Measurements from ENCODE around the gene USP24. TPM values are rescaled to one million over a fixed set of nuclear protein-coding genes. Genes with fewer than 3 reads are reported as not detected.

Gene USP24
- total RNA-seq, 1 donor from 2014 or later = 32.9 TPM

DNA sequence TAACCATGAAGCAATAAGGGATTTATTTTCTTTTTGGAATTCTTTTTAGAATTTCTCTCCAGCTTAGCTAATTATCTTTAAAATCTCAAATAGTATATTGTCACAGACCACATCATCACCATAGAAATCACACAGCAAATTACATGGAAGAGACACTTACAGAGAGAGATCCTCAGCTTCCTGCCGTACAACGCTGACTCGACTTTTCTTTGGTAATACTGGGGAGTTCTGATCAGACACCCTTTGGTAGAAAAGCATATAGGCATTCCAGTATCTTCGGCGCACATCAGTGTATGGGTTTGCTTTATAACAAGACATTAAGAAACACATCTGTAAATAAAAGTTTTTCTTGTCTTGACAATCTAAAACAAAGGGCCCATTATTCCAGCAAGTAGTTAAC, 120.1 kb downstream of the USP24 start:
- intact Hi-C loops (cut with DNase I) = no loop called here
- DNase-seq = no peak
- ATAC-seq (ENCODE audit: poor library complexity) = no peak

DNA sequence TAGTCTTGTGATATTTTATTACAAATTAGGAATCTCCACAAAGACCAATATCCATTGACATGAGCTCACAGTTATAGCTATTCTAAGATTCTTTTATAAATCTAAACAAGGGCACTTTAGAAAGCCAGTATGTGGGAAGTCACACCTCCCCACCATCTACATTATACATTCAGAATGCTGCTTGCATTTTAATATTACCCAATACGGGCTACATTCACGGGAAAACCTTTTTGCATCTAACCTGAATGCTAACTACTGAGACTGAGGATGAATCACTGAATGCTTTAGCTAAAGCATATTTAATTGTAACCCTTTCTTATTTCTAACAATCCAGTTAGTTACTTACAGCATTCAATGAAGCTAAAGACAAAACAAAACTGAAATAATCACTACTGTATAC, 122.7 kb downstream of the USP24 start:
- intact Hi-C loops (cut with DNase I) = no loop called here
- no peak for DNase-seq
- no peak for ATAC-seq (ENCODE audit: poor library complexity)

DNA sequence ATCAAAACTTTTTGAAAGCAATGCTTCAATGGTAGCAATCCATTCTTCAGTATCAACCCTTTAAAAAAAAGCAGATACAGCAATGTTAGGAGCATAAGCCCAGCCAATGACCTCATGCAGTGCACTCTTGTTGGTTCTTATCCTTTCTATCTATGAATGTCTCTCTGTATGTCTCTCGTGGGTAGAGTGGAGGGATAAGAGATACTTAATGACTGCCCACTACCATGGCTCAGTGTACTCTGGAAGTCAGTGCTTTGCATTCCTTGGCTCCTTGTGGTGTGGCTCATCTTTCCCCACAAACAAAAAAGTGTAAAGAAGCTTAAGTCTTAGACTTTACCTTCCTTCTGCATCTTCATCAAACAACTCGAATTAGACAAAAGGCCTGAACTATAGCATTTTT, 125.5 kb downstream of the USP24 start:
- no peak for ATAC-seq (ENCODE audit: poor library complexity)
- intact Hi-C loops (cut with DNase I) = no loop called here
- no peak for DNase-seq

DNA sequence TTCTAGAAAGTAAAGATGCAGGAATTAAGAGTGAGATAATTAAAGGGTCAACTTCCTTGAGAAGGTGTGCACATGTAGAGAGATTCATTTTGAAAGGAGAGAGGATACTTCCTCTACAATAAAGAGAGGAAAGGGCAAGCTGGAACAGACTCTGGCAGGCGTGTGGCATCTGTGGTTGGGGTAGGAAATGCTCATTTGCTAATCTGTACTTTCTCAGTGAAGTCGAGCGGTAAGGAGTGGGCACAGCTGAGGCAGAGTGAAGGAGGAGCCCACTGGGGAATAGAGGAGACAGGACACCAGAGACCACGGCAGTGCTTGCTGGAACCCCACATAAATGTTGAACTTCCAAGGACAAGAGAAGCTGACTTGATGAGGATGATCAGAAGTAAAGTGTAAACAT, 126.8 kb downstream of the USP24 start:
- no peak for DNase-seq
- intact Hi-C loops (cut with DNase I) = no loop called here
- ATAC-seq (ENCODE audit: poor library complexity) = no peak

DNA sequence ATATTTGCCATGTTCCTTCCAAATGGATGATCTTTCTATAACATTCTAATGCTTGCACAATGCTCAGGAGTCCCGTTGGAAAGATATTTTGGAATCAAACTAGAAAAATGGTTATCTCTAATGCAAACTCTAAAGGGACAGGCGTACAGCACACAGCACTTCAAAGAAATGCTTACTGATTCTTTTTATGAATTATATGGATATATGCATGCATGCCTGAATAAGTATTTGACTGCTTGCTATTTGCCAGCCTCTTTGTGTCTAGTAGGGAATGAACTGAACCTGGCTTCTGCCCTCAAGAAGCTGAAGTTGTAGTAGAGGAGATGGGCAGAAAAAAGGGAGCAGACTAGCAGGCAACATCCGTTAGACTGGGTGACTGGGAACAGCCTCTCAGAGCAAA, 127.7 kb downstream of the USP24 start:
- ATAC-seq (ENCODE audit: poor library complexity) (no peak), DNase-seq (no peak)
- intact Hi-C loops (cut with DNase I) = no loop called here

DNA sequence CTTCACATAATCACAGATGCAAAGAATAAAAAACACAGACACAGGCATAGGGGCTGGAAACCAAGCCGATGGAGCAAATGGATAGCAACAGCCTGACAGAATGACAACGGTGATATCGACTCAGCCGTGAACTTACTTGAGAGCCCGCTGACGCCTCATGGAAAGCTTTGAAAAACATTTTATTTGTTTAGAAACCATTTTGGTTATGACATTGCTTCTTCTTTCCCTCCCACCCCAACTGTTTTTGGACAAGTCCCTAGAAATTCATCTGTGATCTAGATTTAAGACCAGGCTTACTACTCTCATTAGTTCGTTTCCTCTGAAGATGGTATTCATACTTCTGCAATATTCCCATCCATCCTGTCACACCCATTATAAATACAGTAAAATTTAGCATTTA, 130.9 kb downstream of the USP24 start:
- ATAC-seq (ENCODE audit: poor library complexity) (no peak), DNase-seq (no peak)
- intact Hi-C loops (cut with DNase I) = no loop called here

DNA sequence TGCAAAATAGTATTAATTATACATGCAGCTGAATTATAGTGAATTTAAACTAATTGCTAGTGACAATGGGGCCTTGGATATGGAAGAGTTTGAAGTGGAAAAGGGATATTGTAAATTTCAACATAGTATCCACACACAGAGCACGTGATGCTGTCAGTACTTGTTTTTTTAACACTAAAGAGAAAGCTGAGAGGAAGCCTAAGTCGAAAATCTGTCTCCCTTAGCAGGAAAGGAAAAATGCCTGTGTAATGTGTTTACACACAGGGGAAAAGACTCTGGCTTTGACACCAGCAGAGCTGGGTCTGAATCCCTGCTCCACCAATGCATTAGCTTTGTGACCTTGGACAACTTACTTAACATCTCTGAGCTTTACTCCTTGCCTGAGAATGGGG, 133.3 kb downstream of the USP24 start:
- no peak for ATAC-seq (ENCODE audit: poor library complexity)
- intact Hi-C loops (cut with DNase I) = no loop called here
- no peak for DNase-seq

DNA sequence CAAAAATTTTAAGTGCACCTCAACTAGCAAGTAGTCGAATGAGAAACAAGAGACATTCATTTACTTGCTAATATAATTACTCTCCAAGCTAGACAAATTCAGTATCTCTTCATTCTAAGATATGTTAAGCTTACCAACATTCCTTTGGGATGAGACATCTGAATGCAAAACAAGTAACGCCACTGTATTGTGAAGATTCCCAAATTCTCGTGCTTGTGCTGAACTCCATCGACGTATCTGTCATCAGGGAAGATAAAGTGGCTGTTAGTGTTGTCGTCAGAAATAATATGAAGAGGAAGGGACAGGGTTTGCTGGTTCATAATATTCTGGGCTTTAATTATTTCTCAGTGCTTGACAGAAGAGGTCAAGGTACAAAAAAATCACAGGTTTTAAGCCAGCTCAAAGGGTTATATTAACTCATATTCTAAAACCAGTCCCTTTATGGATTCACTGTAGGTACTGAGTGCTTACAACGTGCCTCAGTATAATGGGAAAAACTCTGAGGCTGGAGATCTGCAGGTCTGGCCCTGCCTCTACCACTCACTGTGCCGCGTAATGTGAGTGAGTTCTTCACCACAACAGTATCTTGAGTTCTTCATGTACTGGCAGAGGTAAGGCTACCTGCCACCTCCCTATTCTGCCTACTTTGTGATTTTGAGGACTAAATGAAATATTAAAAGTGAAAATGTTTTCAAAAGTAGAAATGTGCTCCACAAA, 133.8 kb downstream of the USP24 start:
- no peak for ATAC-seq (ENCODE audit: poor library complexity)
- intact Hi-C loops (cut with DNase I) = no loop called here
- DNase-seq = no peak

DNA sequence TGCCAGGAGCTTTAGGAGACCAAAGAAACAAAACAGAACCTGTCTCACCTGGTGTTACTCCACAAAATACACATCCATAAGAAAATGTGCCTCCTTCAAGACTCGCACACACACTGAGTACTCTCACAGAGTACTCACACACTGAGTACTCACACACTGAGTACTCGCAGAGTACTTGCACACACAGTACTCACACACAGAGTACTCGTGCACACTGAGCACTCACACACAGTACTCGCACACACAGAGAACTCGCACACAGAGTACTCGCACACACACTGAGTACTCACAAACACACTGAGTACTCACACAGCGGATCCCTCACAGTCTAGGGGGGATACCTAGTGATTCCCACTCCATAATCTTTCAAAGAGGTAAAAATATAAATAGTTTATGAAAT, 135.5 kb downstream of the USP24 start:
- no peak for DNase-seq
- ATAC-seq (ENCODE audit: poor library complexity) = no peak
- intact Hi-C loops (cut with DNase I) = loop anchor here (5.0 kb wide), 1 partner anchor 43 kb away; no protein-coding TSS in a partner anchor

DNA sequence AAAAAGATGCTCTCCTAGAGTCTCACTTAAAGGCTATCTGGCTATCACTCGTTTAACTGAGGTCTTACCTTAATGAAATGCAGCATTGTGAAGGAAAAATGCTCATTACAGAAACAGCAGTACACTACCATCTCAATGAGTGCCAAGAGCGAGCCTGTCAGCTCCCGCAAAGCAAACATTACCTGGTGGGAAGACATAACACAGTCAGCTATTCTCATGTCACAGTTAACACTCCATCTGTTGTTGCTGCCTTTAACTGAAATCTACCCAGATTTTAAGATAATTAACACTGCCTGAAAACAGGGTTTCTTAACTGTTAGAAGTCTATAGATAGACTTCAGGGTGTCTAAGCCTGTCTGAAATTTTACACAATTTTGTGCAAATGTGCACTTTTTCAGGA, 136.7 kb downstream of the USP24 start:
- DNase-seq = no peak
- intact Hi-C loops (cut with DNase I) = loop anchor here (5.0 kb wide), 1 partner anchor 44 kb away; no protein-coding TSS in a partner anchor

DNA sequence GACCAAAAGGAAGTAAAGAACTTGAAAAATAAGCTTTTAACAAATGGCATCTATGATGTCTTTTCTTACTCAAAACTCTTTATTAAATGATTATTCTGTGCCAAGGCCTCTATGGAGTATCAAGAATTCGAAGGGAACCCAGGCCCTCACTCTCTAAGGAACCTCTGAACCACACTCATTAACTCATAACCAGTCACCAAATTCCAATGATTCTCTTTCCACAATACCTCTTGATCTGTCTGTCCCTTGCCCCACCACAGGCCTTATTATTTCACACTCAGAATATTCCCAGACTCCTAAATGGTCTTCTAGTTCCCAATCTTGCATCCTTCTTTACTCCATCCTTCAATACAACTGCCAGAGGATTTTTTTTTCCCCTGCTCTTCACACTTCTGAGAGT, 138.8 kb downstream of the USP24 start:
- ATAC-seq (ENCODE audit: poor library complexity) (no peak), DNase-seq (no peak)
- intact Hi-C loops (cut with DNase I) = loop anchor here (5.0 kb wide), 1 partner anchor 46 kb away; no protein-coding TSS in a partner anchor

More for the DNA sequence above, 136.7 kb downstream of the USP24 start:
- ATAC-seq (ENCODE audit: poor library complexity) = no peak

DNA sequence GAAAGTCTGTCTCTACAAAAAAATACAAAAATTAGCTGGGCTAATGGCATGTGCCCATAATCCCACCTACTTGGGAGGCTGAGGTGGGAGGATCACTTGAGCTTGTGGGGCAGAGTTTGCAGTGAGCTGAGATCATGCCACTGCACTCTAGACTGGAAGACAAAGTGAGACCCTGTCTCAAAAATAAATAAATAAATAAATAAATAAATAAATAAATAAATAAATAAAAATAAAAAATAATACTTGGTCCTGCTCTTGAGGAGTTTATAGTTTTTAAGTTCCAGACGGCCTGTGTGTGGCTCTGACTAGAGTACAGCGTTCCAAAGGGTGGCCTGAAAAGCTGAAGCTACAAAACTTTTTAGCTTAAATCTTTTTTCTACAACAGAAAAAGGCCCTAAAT, 140.7 kb downstream of the USP24 start:
- no peak for ATAC-seq (ENCODE audit: poor library complexity)

DNA sequence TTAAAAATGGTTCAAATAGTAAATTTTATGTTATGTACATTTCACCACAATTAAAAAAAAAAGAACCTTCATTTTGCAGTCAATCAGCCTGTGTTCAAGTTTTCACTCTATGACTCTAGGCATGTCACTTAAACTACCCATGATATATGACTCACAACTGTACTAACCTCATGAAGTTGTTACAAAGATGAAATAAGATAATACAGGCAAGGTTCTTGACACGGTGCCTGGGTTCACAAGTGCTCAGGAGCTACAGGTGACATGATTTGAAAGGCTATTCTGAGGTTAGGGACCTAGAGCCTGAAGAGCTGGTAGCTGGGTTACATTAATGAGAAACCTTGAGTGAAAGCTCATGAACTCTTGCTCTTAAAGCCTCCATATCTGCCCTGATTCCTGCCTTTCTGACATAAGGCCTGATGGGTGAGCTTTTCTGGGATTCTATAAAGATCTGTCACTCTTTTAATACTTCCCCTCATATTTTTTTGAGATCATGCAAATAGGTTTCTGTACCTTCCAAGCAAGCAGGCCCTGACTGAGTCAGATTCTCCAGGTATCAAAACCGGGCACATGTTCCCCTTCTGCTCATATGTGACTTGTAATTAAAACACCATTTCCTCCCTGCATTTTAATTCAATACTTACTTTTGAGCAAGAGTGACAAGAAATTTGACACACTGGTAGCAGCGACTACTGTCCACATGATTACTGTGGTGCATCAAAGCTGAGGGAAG, 141.8 kb downstream of the USP24 start:
- no peak for DNase-seq
- no peak for ATAC-seq (ENCODE audit: poor library complexity)
- intact Hi-C loops (cut with DNase I) = no loop called here

More for the DNA sequence above, 140.7 kb downstream of the USP24 start:
- intact Hi-C loops (cut with DNase I) = no loop called here
- DNase-seq = no peak

DNA sequence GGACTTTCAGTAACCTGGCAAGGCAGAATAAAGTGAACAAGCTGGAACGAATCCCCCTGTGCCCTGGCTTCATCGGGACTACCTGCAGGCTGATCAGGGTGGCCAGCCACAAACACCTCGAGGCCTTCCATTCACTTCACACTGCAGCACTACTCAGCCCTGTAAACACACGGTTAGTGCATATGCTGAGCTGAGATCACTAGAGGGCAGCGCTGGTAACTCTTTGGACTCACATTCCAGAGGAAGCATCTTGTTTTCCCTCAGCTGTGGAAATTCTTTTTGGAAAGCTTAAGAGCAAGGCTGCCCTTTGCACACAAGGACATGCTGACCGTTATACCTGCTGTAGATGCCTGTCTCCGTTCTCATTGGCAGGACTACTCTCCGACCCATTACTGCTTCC, 143.7 kb downstream of the USP24 start:
- ATAC-seq (ENCODE audit: poor library complexity) (peak; percentile 48), DNase-seq (no peak)
- intact Hi-C loops (cut with DNase I) = no loop called here

DNA sequence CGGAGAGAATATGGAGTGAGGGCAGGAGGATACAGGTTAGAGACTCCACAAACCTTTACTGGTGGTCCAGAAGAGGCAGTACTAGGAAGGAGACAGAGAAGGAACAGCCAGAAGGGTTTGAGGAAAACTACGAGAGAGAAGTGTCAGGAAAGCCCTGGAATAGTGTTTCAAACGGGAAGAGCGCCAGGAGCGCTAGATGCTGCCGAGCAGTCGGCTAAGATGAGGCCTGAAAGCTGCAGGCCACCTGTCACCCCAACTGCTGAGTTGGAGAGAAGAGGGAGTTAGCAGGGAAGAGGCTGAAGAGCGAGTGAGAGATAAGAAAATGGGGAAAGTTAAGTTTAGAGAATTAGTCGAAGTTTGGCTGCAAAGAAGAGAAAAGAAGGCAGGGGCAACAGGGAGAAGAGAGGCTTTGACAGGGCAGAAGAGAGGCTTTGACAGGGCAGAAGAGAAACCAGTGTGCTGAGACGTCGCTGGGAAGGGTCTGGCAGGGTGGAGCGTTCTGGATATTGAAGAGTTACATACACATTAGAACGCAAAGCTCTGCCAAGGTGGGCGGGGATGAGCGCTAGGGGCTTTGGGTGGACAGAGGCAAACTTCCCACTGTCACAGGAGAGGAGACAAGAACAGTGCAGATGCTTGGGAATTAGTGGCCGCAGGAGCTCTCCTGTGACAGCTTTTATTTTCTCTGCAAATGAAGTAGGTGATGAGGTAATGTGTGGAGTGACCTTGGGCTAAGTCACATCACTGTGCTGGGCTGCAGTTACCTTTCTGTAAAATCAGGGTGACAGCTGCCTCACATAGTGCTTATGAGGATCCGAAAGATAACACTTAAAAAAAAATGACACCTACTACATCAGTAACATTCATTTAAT, 144.6 kb downstream of the USP24 start:
- ATAC-seq (ENCODE audit: poor library complexity) (no peak), DNase-seq (no peak)
- intact Hi-C loops (cut with DNase I) = no loop called here

DNA sequence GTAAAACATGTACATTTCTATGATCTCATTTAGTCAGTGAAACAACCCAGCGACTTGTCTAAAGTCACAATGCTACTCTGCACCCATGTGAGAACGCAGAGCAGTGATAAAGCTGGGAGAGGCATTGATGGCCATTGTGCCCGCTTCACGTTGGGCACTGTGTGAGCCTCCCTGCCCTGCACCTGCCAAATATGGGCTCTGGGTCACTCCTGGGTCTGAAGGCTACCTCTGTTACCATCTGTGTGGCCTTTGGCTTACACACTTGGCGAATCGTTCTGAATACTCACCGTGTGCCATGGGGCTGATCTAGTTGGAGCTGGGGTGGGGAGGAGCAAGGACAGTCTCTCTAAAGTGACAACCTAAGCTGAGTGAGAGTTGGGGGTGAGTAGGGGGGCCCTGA, 145.9 kb downstream of the USP24 start:
- intact Hi-C loops (cut with DNase I) = no loop called here
- DNase-seq = no peak
- no peak for ATAC-seq (ENCODE audit: poor library complexity)

DNA sequence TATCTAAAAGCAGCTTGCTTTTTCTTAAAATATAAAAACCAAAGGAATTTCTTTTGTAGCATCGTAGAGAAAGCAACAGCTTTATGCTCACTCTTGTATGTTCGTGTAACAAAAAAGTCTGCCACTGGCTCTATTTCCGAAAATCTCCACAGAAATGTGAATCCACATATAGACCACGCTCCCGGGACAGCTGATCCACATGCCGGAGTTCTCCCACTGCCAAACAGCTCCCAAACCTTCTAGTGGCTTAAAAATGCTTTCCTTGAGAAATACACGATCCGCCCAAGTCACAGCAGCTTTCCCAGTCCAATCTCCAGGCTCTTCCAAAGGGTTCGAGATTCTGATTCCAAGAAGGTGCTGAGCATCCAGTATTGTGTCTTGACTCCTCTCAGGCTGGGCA, 146.5 kb downstream of the USP24 start:
- ATAC-seq (ENCODE audit: poor library complexity) (no peak), DNase-seq (no peak)
- intact Hi-C loops (cut with DNase I) = no loop called here

DNA sequence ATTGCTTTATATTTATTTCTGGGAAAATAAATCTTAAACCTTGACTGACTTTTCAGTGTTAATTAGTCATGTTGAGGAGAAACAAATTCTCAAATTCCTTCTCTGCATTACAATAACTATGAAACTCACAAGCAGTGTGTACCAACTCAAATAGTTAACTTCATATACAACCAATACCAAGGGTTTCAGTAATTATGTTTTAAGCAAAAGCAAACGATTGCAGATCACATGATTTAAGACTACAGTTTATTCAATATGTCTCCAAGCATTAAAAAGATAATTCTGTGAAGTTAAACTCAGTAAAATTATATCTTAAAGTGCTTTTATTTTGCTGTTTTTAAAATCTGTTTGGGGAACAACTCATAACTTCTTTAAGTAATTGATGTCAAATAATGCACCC, 147.2 kb downstream of the USP24 start:
- intact Hi-C loops (cut with DNase I) = no loop called here
- DNase-seq (no peak), ATAC-seq (ENCODE audit: poor library complexity) (no peak)

DNA sequence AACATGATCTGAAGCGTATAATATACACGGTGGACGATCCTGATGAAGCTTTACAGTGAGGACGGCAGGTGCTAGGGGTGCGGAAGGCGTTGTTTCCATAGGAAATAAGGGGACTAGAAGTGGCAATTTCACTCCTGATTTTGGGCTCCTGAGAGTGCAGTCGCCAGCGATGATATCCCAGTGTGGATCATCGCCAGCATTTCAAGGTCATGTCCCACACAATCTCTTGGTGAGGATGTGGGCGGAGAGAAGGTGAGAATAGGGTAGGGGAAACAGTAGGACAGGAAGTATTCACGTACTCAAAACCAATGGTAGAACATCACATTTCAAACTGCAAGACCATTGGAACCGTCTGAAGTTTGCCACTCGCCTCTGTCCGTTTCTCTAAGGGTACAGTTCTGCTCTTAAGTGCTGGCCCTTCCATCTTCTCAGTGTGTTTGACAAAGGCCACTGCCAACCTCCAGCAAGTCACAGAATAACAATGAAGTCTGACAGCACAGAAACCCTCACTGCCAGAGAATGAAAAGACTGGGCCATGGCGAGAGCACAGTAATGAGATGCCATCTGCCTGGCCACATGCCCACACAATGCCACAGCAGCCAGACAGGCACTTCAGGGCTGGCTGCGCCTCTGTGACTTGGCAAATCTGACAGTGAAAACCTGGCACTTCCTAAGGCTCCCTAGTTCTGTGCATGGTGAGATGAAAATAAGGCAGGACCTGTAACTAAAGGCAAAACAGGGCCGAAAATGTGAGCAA, 148.0 kb downstream of the USP24 start:
- DNase-seq (peak; percentile 83), ATAC-seq (ENCODE audit: poor library complexity) (peak; percentile 64)
- intact Hi-C loops (cut with DNase I) = no loop called here
